K562 (cell line): ENCODE measurements around the gene ARHGAP31. TPM values are rescaled to one million over a fixed set of nuclear protein-coding genes. Genes with fewer than 3 reads are reported as not detected.

Source experiments
- ARID1B ChIP-seq: fragments of 450-650 bp; IDR thresholded peaks from 2 replicates; pipeline ENCODE4 v1.6.1; 2016; ENCODE audit warnings: antibody characterized with exemption, mild to moderate bottlenecking, inconsistent platforms
- ATF3 ChIP-seq, 2 experiments: fragments of 450-650 bp in 1 of 2; sonication (generic) in 1 of 2; formaldehyde crosslinking in 1 of 2; IDR thresholded peaks in 1 of 2; conservative IDR thresholded peaks in 1 of 2; 2 replicates each; pipeline versions ENCODE4 v1.6.1 to v1.8.1; 2016 to 2023; ENCODE audit warnings: mild to moderate bottlenecking in 2 of 2, moderate library complexity in 2 of 2, inconsistent platforms in 1 of 2, missing genetic modification reagents in 1 of 2
- C11orf30 ChIP-seq: fragments of 450-650 bp; IDR thresholded peaks from 2 replicates; pipeline ENCODE4 v1.6.1; 2016; ENCODE audit warnings: low read depth, mild to moderate bottlenecking
- ESRRA ChIP-seq: fragments of 450-650 bp; IDR thresholded peaks from 2 replicates; pipeline ENCODE4 v1.6.1; 2014; ENCODE audit warnings: low read depth, mild to moderate bottlenecking, moderate library complexity, borderline replicate concordance
- GATA2 ChIP-seq: sonication (generic); formaldehyde crosslinking; IDR thresholded peaks from 2 replicates; pipeline ENCODE4 v1.4.0; 2020; ENCODE audit warnings: mild to moderate bottlenecking, missing genetic modification reagents
- GTF2A2 ChIP-seq: IDR thresholded peaks from 2 replicates; pipeline ENCODE4 v1.6.1; 2016; ENCODE audit warnings: mild to moderate bottlenecking, missing genetic modification characterization, missing compliant biosample characterization
- MAFG ChIP-seq: fragments of 450-650 bp; conservative IDR thresholded peaks from 2 replicates; pipeline ENCODE4 v1.6.1; 2016; ENCODE audit warnings: missing genetic modification characterization, missing compliant biosample characterization
- MLX ChIP-seq, 2 experiments: fragments of 450-650 bp in 1 of 2; sonication (generic) in 1 of 2; formaldehyde crosslinking; conservative IDR thresholded peaks; 2 replicates each; pipeline versions ENCODE4 v1.4.0 to v1.8.1; 2020 to 2022; ENCODE audit warnings: mild to moderate bottlenecking in 1 of 2, missing genetic modification reagents in 1 of 2
- NFIX ChIP-seq: fragments of 250-450 bp; sonication (Bioruptor Pico); IDR thresholded peaks from 2 replicates; pipeline ENCODE4 v1.4.0; 2020; ENCODE audit warnings: low read depth, mild to moderate bottlenecking, moderate library complexity
- NKRF ChIP-seq: fragments of 450-650 bp; IDR thresholded peaks from 2 replicates; pipeline ENCODE4 v1.6.1; 2016; ENCODE audit warnings: borderline replicate concordance
- NRF1 ChIP-seq, 2 experiments: fragments of 450-650 bp; IDR thresholded peaks in 1 of 2; conservative IDR thresholded peaks in 1 of 2; 2 replicates each; pipeline ENCODE4 v1.6.1; 2014; ENCODE audit warnings: mild to moderate bottlenecking in 2 of 2
- RBFOX2 ChIP-seq: fragments of 200-400 bp; formaldehyde crosslinking; IDR thresholded peaks from 2 replicates; pipeline ENCODE4 v1.6.1; 2017; ENCODE audit warnings: low read depth, mild to moderate bottlenecking, low read length, moderate library complexity
- SP1 ChIP-seq: sonication (generic); formaldehyde crosslinking; IDR thresholded peaks from 2 replicates; pipeline ENCODE4 v1.8.1; 2022; ENCODE audit warnings: mild to moderate bottlenecking, missing genetic modification reagents
- SRF ChIP-seq, 2 experiments: fragments of 250-450, 450-650 bp in 1 of 2; sonication (Bioruptor Pico) in 1 of 2; sonication (generic) in 1 of 2; formaldehyde crosslinking; IDR thresholded peaks; 2 replicates each; pipeline versions ENCODE4 v1.5.0 to v1.5.1; 2020 to 2022; ENCODE audit warnings: mild to moderate bottlenecking in 1 of 2, missing genetic modification reagents in 1 of 2
- SUPT5H ChIP-seq: fragments of 450-650 bp; IDR thresholded peaks from 2 replicates; pipeline ENCODE4 v1.6.1; 2016
- TAF1 ChIP-seq: IDR thresholded peaks from 2 replicates; pipeline ENCODE4 v1.6.1; 2011; ENCODE audit warnings: mild to moderate bottlenecking, low read length, moderate library complexity; ENCODE audit not compliant: insufficient read depth, control insufficient read depth, severe bottlenecking; ENCODE audit errors: extremely low read depth
- TCF7 ChIP-seq: sonication (generic); IDR thresholded peaks from 2 replicates; pipeline ENCODE4 v1.6.1; 2016; ENCODE audit warnings: antibody characterized with exemption, borderline replicate concordance
- TSC22D4 ChIP-seq: fragments of 450-650 bp; IDR thresholded peaks from 2 replicates; pipeline ENCODE4 v1.6.1; 2016; ENCODE audit warnings: missing genetic modification characterization, missing biosample characterization, control low read depth
- USF1 ChIP-seq: sonication (generic); formaldehyde crosslinking; IDR thresholded peaks from 2 replicates; pipeline ENCODE4 v1.9.0; 2022; ENCODE audit warnings: mild to moderate bottlenecking, missing genetic modification reagents
- polyA plus RNA-seq, 8 experiments: library from polyadenylated mRNA; depleted of rRNA in 4 of 8; stranded (reverse) in 5 of 8; unstranded in 3 of 8; fragments of >200 nt; fragmentation: Nextera tagmentation in 2 of 8; fragmentation: Illumina TruSeq in 1 of 8; extraction: Ambion mirVana in 2 of 8; extraction: Trizol in 1 of 8; gene quantifications; 2 replicates each; pipeline versions ENCODE4 v1.2.1 to v1.2.3, GENCODE V29; 2011 to 2014; ENCODE audit warnings: inconsistent platforms in 1 of 8, missing spikeins in 1 of 8
- total RNA-seq, 7 experiments: library from RNA; depleted of rRNA in 6 of 7; stranded (reverse); fragments of >200 nt in 6 of 7; fragmentation: Illumina TruSeq in 2 of 7; extraction: Trizol in 2 of 7; gene quantifications; 2 replicates each; pipeline versions ENCODE4 v1.2.1 to v1.2.3, GENCODE V29; 2011 to 2021; ENCODE audit warnings: low replicate concordance in 1 of 7

ARHGAP31 gene
- total and polyA plus RNA-seq, 9 of the 15 experiments (the other 6 are each of a cell fraction or from before 2014, with no cell fraction given), result under 0.01 to 0.13 (median 0.06) TPM; not detected in 5

DNA sequence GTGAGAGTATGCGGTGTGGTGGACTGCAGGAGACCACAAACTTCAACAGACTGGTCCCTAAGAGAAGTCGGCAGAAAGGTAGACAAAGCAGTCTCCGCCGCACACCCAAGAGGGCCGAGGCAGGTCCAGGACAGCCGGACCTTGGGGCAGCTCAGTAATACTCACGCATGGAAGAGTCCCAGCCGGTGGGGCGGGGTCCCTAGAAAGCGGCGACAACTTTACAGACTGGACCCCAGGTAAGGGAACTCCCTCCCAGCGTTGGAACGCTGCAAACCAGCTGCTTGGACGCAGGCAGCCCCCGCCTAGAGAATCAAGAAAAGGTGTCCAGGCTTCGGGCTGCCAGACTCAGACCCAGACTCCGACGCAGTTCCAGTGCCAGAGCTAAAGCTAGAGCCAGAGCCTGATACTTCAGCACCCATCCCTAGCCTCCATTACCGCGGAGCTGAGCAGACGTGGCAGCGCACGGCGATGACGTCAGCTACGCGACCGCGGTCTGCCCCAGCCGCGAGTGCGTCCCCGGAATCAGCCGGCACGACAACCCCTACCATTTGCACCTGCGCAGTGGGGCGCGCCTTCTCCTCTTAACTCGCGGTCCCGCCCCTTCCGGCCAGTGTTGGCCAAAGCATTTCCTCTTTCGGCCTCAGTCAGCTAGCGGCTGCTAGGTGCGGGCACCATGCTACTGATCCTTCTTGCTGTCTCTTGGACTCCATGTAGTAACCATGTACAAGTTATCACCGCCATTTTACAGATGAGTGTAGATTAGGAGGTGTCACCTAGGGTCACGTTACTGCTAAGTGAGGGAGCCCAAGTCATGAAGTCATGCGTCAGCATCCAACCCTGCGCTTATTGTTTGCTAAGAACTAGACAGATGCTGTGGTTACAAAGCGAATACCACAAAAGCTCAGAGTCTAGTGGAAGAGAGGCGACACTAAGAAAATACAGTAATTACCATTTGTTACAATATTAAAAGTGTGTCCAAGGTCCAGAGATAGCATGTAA lies 169.3 kb downstream of the ARHGAP31 start, which contains the start of gene TMEM39A (continued):
- TF ChIP-seq USF1 (CRISPR knock-in tag) (peak; percentile 19; the same call in 1 of the 2 replicates), GATA2 (CRISPR knock-in tag) (peak; percentile 62; the same call in 1 of the 2 replicates), NFIX (CRISPR knock-in tag) (no peak), TSC22D4 (tag) (no peak), C11orf30 (peak; percentile 97), NRF1 (conservative IDR thresholded peaks at IDR 0.05 in 1 of 2, IDR thresholded peaks at IDR 0.05 in 1 of 2) (peak; percentile 92 to 94), MAFG (tag) (0 out of 2 replicates have a peak, but pooled peaks have one; percentile 14), ARID1B (no peak), TAF1 (peak; percentile 94), GTF2A2 (tag) (no peak), ATF3 (IDR thresholded peaks at IDR 0.05) (peak; percentile 97), ATF3 (CRISPR knock-in tag; conservative IDR thresholded peaks at IDR 0.05) (peak; percentile 38; the same call in 1 of the 2 replicates), TCF7 (0 out of 2 replicates have a peak, but pooled peaks have one; percentile 35), SRF (CRISPR knock-in tag; IDR thresholded peaks at IDR 0.05) (0 out of 4 replicates have a peak, but pooled peaks of 1 of the 2 experiments have one; percentile 52), SP1 (CRISPR knock-in tag) (peak; percentile 73), RBFOX2 (peak; percentile 97), MLX (CRISPR knock-in tag; conservative IDR thresholded peaks at IDR 0.05) (no peak), NKRF (0 out of 2 replicates have a peak, but pooled peaks have one; percentile 60), SUPT5H (peak; percentile 94), ESRRA (peak; percentile 73; the same call in 1 of the 2 replicates)
